Stomach (tissue), 4 donors: ENCODE results near the gene MAPK8IP2.

Experiments used
- EP300 ChIP-seq: sonication (generic); formaldehyde crosslinking; IDR thresholded peaks from one replicate; pipeline ENCODE4 v1.6.1; 2017; ENCODE audit warnings: antibody characterized with exemption
- POLR2A ChIP-seq, 4 donors: fragments of 450-650 bp; IDR thresholded peaks; one replicate each; pipeline ENCODE4 v1.6.1; 2016; ENCODE audit warnings: antibody characterized with exemption in 4 of 4, control low read depth in 2 of 4, mild to moderate bottlenecking in 1 of 4, moderate library complexity in 1 of 4
- POLR2AphosphoS5 ChIP-seq, 3 donors: sonication (generic); formaldehyde crosslinking; IDR thresholded peaks; one replicate each; pipeline ENCODE4 v1.6.1; 2016; ENCODE audit warnings: antibody characterized with exemption in 3 of 3
- TF ChIP-seq, protein P1 (sequence below), 7 experiments: fragments of 450-650 bp in 4 of 7; fragments of 200-600 bp in 3 of 7; sonication (generic) in 3 of 7; IDR thresholded peaks; one replicate each; pipeline ENCODE4 v1.5.1; 2016 to 2019; ENCODE audit warnings: antibody characterized with exemption in 7 of 7, control low read depth in 2 of 7, mild to moderate bottlenecking in 1 of 7

DNA sequence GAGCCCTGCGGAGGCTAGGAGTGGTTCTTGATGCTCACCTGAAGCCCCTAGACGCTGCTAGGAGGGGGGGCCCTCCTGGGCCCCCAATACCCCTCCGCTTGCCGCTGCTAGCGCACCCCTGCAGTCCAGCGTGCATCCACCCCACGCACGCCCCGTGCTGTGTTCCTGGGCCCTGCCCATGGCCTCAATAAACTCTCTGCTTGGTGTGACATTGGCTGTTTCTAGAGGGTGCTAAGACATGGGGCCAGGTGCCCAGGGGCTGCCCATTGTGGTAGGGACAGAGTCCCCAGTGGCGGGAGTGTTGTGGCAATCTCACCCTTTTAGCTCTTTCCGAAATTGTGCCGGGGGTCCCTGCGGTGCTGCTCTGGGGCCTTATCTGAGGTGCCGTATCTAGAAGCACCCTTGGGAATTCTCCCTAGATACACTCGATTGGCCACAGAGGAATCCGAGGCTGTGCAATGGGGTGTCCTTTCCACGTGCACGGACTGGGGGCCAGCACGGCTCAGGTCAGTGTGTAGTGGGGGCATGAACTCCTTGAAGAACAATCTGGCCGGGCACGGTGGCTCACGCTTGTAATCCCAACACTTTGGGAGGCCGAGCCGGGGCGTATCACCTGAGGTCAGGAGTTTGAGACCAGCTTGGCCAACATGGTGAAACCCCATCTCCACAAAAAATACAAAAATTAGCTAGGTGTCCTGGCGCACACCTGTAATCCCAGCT lies 10.9 kb downstream of the MAPK8IP2 start:
- TF ChIP-seq, protein P1, sequence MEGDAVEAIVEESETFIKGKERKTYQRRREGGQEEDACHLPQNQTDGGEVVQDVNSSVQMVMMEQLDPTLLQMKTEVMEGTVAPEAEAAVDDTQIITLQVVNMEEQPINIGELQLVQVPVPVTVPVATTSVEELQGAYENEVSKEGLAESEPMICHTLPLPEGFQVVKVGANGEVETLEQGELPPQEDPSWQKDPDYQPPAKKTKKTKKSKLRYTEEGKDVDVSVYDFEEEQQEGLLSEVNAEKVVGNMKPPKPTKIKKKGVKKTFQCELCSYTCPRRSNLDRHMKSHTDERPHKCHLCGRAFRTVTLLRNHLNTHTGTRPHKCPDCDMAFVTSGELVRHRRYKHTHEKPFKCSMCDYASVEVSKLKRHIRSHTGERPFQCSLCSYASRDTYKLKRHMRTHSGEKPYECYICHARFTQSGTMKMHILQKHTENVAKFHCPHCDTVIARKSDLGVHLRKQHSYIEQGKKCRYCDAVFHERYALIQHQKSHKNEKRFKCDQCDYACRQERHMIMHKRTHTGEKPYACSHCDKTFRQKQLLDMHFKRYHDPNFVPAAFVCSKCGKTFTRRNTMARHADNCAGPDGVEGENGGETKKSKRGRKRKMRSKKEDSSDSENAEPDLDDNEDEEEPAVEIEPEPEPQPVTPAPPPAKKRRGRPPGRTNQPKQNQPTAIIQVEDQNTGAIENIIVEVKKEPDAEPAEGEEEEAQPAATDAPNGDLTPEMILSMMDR (IDR thresholded peaks at IDR 0.05): no peak
- TF ChIP-seq POLR2A (IDR thresholded peaks at IDR 0.05) (no peak), POLR2AphosphoS5 (IDR thresholded peaks at IDR 0.05) (no peak), EP300 (no peak)
